Liver (tissue), 9 donors: ENCODE data around the gene C19orf81. TPM values are rescaled to one million over a fixed set of nuclear protein-coding genes. Genes with fewer than 3 reads are reported as not detected.

Experiments used
- DNase-seq: peaks from one replicate; pipeline ENCODE4 v3.0.0-alpha.2; 2017; ENCODE audit warnings: low spot score
- H3K27ac ChIP-seq, 2 donors: one replicate each; pipeline ENCODE4 v1.7.0; 2013; ENCODE audit warnings: inconsistent platforms in 2 of 2, low read length in 2 of 2, control low read depth in 1 of 2, low read depth in 1 of 2, mild to moderate bottlenecking in 1 of 2
- H3K27me3 ChIP-seq, 4 donors: one replicate each; pipeline versions ENCODE4 v1.6.1 to v1.7.0; 2013; ENCODE audit warnings: low read length in 3 of 4, inconsistent platforms in 1 of 4, mild to moderate bottlenecking in 1 of 4, moderate library complexity in 1 of 4; ENCODE audit not compliant: control insufficient read depth in 4 of 4, insufficient read depth in 4 of 4
- H3K36me3 ChIP-seq, 4 donors: one replicate each; pipeline versions ENCODE4 v1.6.1 to v1.7.0; 2013; ENCODE audit warnings: low read length in 3 of 4, mild to moderate bottlenecking in 3 of 4, low read depth in 1 of 4, moderate library complexity in 1 of 4; ENCODE audit not compliant: control insufficient read depth in 4 of 4, insufficient read depth in 3 of 4
- H3K4me1 ChIP-seq, 4 donors: one replicate each; pipeline versions ENCODE4 v1.6.1 to v1.7.0; 2013; ENCODE audit warnings: low read length in 3 of 4, mild to moderate bottlenecking in 3 of 4, moderate library complexity in 1 of 4; ENCODE audit not compliant: control insufficient read depth in 4 of 4, insufficient read depth in 4 of 4
- H3K4me3 ChIP-seq, 3 donors: one replicate each; pipeline versions ENCODE4 v1.6.1 to v1.7.0; 2013; ENCODE audit warnings: low read length in 3 of 3, control low read depth in 1 of 3, low read depth in 1 of 3, mild to moderate bottlenecking in 1 of 3
- H3K9ac ChIP-seq, 2 donors: one replicate each; pipeline ENCODE4 v1.7.0; 2013; ENCODE audit warnings: low read length in 2 of 2, mild to moderate bottlenecking in 2 of 2, moderate library complexity in 2 of 2, control low read depth in 1 of 2, low read depth in 1 of 2
- H3K9me3 ChIP-seq, 4 donors: one replicate each; pipeline versions ENCODE4 v1.6.1 to v1.7.0; 2013; ENCODE audit warnings: low read length in 3 of 4; ENCODE audit not compliant: control insufficient read depth in 4 of 4
- CTCF ChIP-seq: fragments of 150-350 bp; IDR thresholded peaks from 2 replicates; pipeline ENCODE4 v1.5.1; 2017; ENCODE audit warnings: improper control_type of control experiment, low read depth, low read length; ENCODE audit not compliant: missing input control
- FOXA1 ChIP-seq: IDR thresholded peaks from 2 replicates; pipeline ENCODE4 v1.6.1; 2016; ENCODE audit warnings: antibody characterized with exemption
- GABPA ChIP-seq, 2 donors: IDR thresholded peaks in 1 of 2; conservative IDR thresholded peaks in 1 of 2; 2 replicates each; pipeline ENCODE4 v1.6.1; 2016; ENCODE audit warnings: antibody characterized with exemption in 2 of 2, mild to moderate bottlenecking in 1 of 2, moderate library complexity in 1 of 2
- HNF4A ChIP-seq, 2 donors: conservative IDR thresholded peaks; 2 replicates each; pipeline ENCODE4 v1.6.1; 2016; ENCODE audit warnings: antibody characterized with exemption in 2 of 2, mild to moderate bottlenecking in 2 of 2
- HNF4G ChIP-seq: IDR thresholded peaks from 2 replicates; pipeline ENCODE4 v1.6.1; 2016; ENCODE audit warnings: antibody characterized with exemption
- JUND ChIP-seq, 2 donors: IDR thresholded peaks; 2 replicates each; pipeline ENCODE4 v1.6.1; 2016; ENCODE audit warnings: antibody characterized with exemption in 2 of 2
- MAX ChIP-seq: IDR thresholded peaks from 2 replicates; pipeline ENCODE4 v1.6.1; 2016; ENCODE audit warnings: antibody characterized with exemption
- RAD21 ChIP-seq, 2 donors: IDR thresholded peaks; 2 replicates each; pipeline ENCODE4 v1.6.1; 2016; ENCODE audit warnings: antibody characterized with exemption in 2 of 2, mild to moderate bottlenecking in 2 of 2
- RXRA ChIP-seq, 2 donors: IDR thresholded peaks; 2 replicates each; pipeline ENCODE4 v1.6.1; 2017 to 2018; ENCODE audit warnings: antibody characterized with exemption in 2 of 2, mild to moderate bottlenecking in 1 of 2
- YY1 ChIP-seq: IDR thresholded peaks from 2 replicates; pipeline ENCODE4 v1.6.1; 2016; ENCODE audit warnings: antibody characterized with exemption, mild to moderate bottlenecking
- ZBTB33 ChIP-seq: IDR thresholded peaks from 2 replicates; pipeline ENCODE4 v1.6.1; 2016; ENCODE audit warnings: antibody characterized with exemption
- WGBS: extraction: QIAGEN DNeasy Blood & Tissue Kit; methylation state at CpG from one replicate; pipeline ENCODE4 v1.1.7; 2013; 5-methylcytosine and 5-hydroxymethylcytosine counted together
- polyA plus RNA-seq, 2 donors: library from polyadenylated mRNA; stranded (reverse) in 1 of 2; unstranded in 1 of 2; fragments of 200-250 nt in 1 of 2; fragments of >200 nt in 1 of 2; fragmentation: Nextera tagmentation in 1 of 2; extraction: Ambion mirVana in 1 of 2; gene quantifications; one replicate each; pipeline versions ENCODE4 v1.2.1 to v1.2.3, GENCODE V29; 2013 to 2015
- total RNA-seq, 2 donors: library from RNA; depleted of rRNA; stranded (reverse); fragments of >200 nt; gene quantifications; one replicate each; pipeline ENCODE4 v1.2.3, GENCODE V29; 2014
- TF ChIP-seq, protein P1 (sequence below): IDR thresholded peaks from 2 replicates; pipeline ENCODE4 v1.6.1; 2016; ENCODE audit warnings: antibody characterized with exemption
- donor health status: healthy.
- donor health status: healthy.
- donor health status: healthy.
- donor health status: healthy.
- donor health status: healthy.

The C19orf81 gene
- total and polyA plus RNA-seq, 4 donors: not detected

- DNase-seq: no peak
- H3K4me3 ChIP-seq: no peak overlapping the region
- peaks cover 0 to 12% (median 5%) of the 10 kb centered on the region in 4 donors for H3K4me1 ChIP-seq
- H3K9ac ChIP-seq: no peak overlapping the region
- WGBS: 30% methylated on average over 6 of the region's 6 CpGs
- H3K36me3 ChIP-seq: no peaks in the 10 kb centered on the region
- peaks cover 4 to 14% (median 7%) of the 10 kb centered on the region in 4 donors for H3K9me3 ChIP-seq
- H3K27ac ChIP-seq: no peak overlapping the region
- TF ChIP-seq HNF4G: no peak
- no peak for TF ChIP-seq RAD21 (IDR thresholded peaks at IDR 0.05)
- no peak for TF ChIP-seq GABPA (IDR thresholded peaks at IDR 0.05 in 1 of 2, conservative IDR thresholded peaks at IDR 0.05 in 1 of 2)
- no peak for TF ChIP-seq JUND (IDR thresholded peaks at IDR 0.05)
- TF ChIP-seq ZBTB33: no peak
- no peak for TF ChIP-seq YY1
- no peak for TF ChIP-seq RXRA (IDR thresholded peaks at IDR 0.05)
- no peak for TF ChIP-seq MAX
- TF ChIP-seq, protein P1, sequence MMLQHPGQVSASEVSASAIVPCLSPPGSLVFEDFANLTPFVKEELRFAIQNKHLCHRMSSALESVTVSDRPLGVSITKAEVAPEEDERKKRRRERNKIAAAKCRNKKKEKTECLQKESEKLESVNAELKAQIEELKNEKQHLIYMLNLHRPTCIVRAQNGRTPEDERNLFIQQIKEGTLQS: no peak
- TF ChIP-seq HNF4A (conservative IDR thresholded peaks at IDR 0.05): no peak
- no peak for TF ChIP-seq FOXA1
- peaks cover 0 to 16% (median 0%) of the 10 kb centered on the region in 4 donors for H3K27me3 ChIP-seq
Observed at GRCh38 chr19:50660088-50660366, 10.8 kb downstream of the C19orf81 start.

- Histone ChIP-seq H3K4me1 (peaks cover 0 to 12% (median 5%) of the 10 kb centered on the region in 4 donors), H3K9me3 (peaks cover 0 to 7% (median 3%) of the 10 kb centered on the region in 4 donors), H3K9ac (no peak overlapping the region), H3K27me3 (peaks cover 0 to 11% (median 0%) of the 10 kb centered on the region in 4 donors), H3K36me3 (no peaks in the 10 kb centered on the region), H3K27ac (no peak overlapping the region), H3K4me3 (no peak overlapping the region)
- 84% methylated on average over 10 of the region's 10 CpGs for WGBS
- TF ChIP-seq, protein P1: no peak
- no peak for TF ChIP-seq YY1
- no peak for TF ChIP-seq JUND (IDR thresholded peaks at IDR 0.05)
- no peak for TF ChIP-seq CTCF
- DNase-seq: no peak
Observed at GRCh38 chr19:50661023-50661422, 11.8 kb downstream of the C19orf81 start.
